A673 (cell line): ENCODE measurements around the gene STRN. TPM values are rescaled to one million over a fixed set of nuclear protein-coding genes. Genes with fewer than 3 reads are reported as not detected.
"Not testable (repeated sequence)": the region's sequence is repeated elsewhere in the genome, so short reads cannot be mapped to it uniquely, and the experiment has no call there.

Experiments
- BruUV-seq: library from RNA; stranded (reverse); fragments of 400-500 nt; replicated peaks from 2 replicates; lab custom pipeline; 2021; lab: Mats Ljungman, UMichigan
- CTCF ChIA-PET: fragments of 300-600 bp; sonication (Branson Sonifier 250); formaldehyde crosslinking; loops from one replicate; lab custom pipeline; 2022; ENCODE audit warnings: antibody characterized with exemption; lab: Charles Lee
- POLR2A ChIA-PET: fragments of 300-600 bp; sonication (Branson Sonifier 250); formaldehyde crosslinking; loops from one replicate; lab custom pipeline; 2022; ENCODE audit warnings: antibody characterized with exemption; ENCODE audit not compliant: low non-redundant PET; lab: Charles Lee
- DNase-seq: peaks from one replicate; pipeline ENCODE4 v3.0.0-alpha.2; 2015; ENCODE audit warnings: low spot score
- H3K27ac ChIP-seq: fragments of 200-600 bp; sonication (generic); 2 replicates; pipeline ENCODE4 v1.5.1; 2016; ENCODE audit warnings: mixed run types, low read depth, mild to moderate bottlenecking, mixed read lengths, antibody characterized with exemption, low read length; ENCODE audit not compliant: poor library complexity, severe bottlenecking
- H3K27me3 ChIP-seq: fragments of 200-600 bp; sonication (generic); replicated peaks from 2 replicates; pipeline ENCODE4 v1.6.1; 2017; ENCODE audit warnings: mixed run types, low read depth, mild to moderate bottlenecking, mixed read lengths, antibody characterized with exemption, low read length; ENCODE audit not compliant: insufficient read depth, poor library complexity
- H3K36me3 ChIP-seq: fragments of 200-600 bp; sonication (generic); 2 replicates; pipeline ENCODE4 v1.6.1; 2016; ENCODE audit warnings: mixed run types, mild to moderate bottlenecking, mixed read lengths, antibody characterized with exemption, low read length; ENCODE audit not compliant: insufficient read depth, poor library complexity, severe bottlenecking
- H3K4me1 ChIP-seq: fragments of 200-600 bp; sonication (generic); 2 replicates; pipeline ENCODE4 v1.6.1; 2017; ENCODE audit warnings: mixed run types, mild to moderate bottlenecking, mixed read lengths, antibody characterized with exemption, low read length; ENCODE audit not compliant: insufficient read depth, poor library complexity, severe bottlenecking
- H3K4me3 ChIP-seq: fragments of 200-600 bp; sonication (generic); 2 replicates; pipeline ENCODE4 v1.5.1; 2016; ENCODE audit warnings: low read depth, mixed run types, mild to moderate bottlenecking, mixed read lengths, low read length; ENCODE audit not compliant: poor library complexity, severe bottlenecking
- H3K9me3 ChIP-seq: fragments of 200-600 bp; sonication (generic); 2 replicates; pipeline ENCODE4 v1.6.1; 2016; ENCODE audit warnings: mixed run types, low read depth, mild to moderate bottlenecking, mixed read lengths, antibody characterized with exemption, low read length; ENCODE audit not compliant: poor library complexity, severe bottlenecking
- CTCF ChIP-seq: fragments of 300-800, 200-600 bp; sonication (generic); conservative IDR thresholded peaks from 2 replicates; pipeline ENCODE4 v1.5.1; 2017; ENCODE audit warnings: low read depth, mild to moderate bottlenecking, antibody characterized with exemption, low read length, moderate library complexity, mixed read lengths
- EZH2 ChIP-seq: fragments of 200-600 bp; sonication (generic); IDR thresholded peaks from 2 replicates; pipeline ENCODE4 v1.6.1; 2017; ENCODE audit warnings: borderline replicate concordance, low read depth, mild to moderate bottlenecking, mixed read lengths, antibody characterized with exemption, low read length; ENCODE audit not compliant: poor library complexity, severe bottlenecking
- intact Hi-C: fragments of 100-400 bp; cut with micrococcal nuclease; formaldehyde crosslinking; loops from one replicate; pipeline ENCODE4 v1.10.0; 2022; ENCODE audit not compliant: unreplicated experiment
- total RNA-seq: library from RNA; stranded (reverse); gene quantifications from 2 replicates; pipeline ENCODE4 v1.2.3, GENCODE V29; 2021

The STRN gene
- total RNA-seq, 1 experiment from 2014 or later: 36.1 TPM

GRCh38 chr2:37000318-37000717 is 34.0 kb upstream of the STRN start:
- ChIA-PET CTCF (no interaction called here), POLR2A (no interaction called here)
- Histone ChIP-seq H3K9me3 (no peaks in the 10 kb centered on the region), H3K27ac (no peak overlapping the region), H3K4me3 (no peak overlapping the region), H3K4me1 (no peaks in the 10 kb centered on the region), H3K36me3 (peaks cover 27% of the 10 kb centered on the region), H3K27me3 (no peaks in the 10 kb centered on the region)
- intact Hi-C loops: no loop called here
- TF ChIP-seq CTCF (no peak), EZH2 (no peak)
- no peak for DNase-seq
- no TSS peak for BruUV-seq

GRCh38 chr2:36999416-36999815 is 33.1 kb upstream of the STRN start:
- H3K27me3 ChIP-seq, H3K4me1 ChIP-seq, BruUV-seq, H3K27ac ChIP-seq, intact Hi-C loops, DNase-seq, POLR2A ChIA-PET, H3K9me3 ChIP-seq, H3K4me3 ChIP-seq, CTCF ChIA-PET: not testable (repeated sequence)
- H3K36me3 ChIP-seq: peaks cover 25% of the 10 kb centered on the region

- POLR2A ChIA-PET: no interaction called here
- no peak for TF ChIP-seq CTCF
- BruUV-seq: no TSS peak
- Histone ChIP-seq H3K4me3 (no peak overlapping the region), H3K9me3 (no peaks in the 10 kb centered on the region), H3K4me1 (no peaks in the 10 kb centered on the region), H3K27me3 (no peaks in the 10 kb centered on the region), H3K36me3 (peaks cover 3% of the 10 kb centered on the region), H3K27ac (no peak overlapping the region)
- DNase-seq: peak; percentile 4
- CTCF ChIA-PET: no interaction called here
- intact Hi-C loops: no loop called here
These were observed 27.7 kb upstream of the STRN start for GRCh38 chr2:36993841-36994620.

GRCh38 chr2:36988008-36988407 is 21.7 kb upstream of the STRN start:
- Histone ChIP-seq H3K9me3 (no peaks in the 10 kb centered on the region), H3K4me3 (no peak overlapping the region), H3K36me3 (no peaks in the 10 kb centered on the region), H3K27me3 (no peaks in the 10 kb centered on the region), H3K4me1 (no peaks in the 10 kb centered on the region), H3K27ac (no peak overlapping the region)
- TF ChIP-seq CTCF (no peak), EZH2 (no peak)
- intact Hi-C loops: no loop called here
- BruUV-seq: no TSS peak
- POLR2A ChIA-PET: no interaction called here
- CTCF ChIA-PET: no interaction called here
- no peak for DNase-seq
